GM19468 (cell line): Measurements from ENCODE around the gene CTDP1.

Experiments used
- ATAC-seq: cut with Tn5 transposase; IDR thresholded peaks from one replicate; pipeline ENCODE4 v1.9.1; 2021; ENCODE audit warnings: mild to moderate bottlenecking, moderate library complexity, moderate number of reproducible peaks; ENCODE audit not compliant: unreplicated experiment; ENCODE audit errors: extremely low read depth

Gene CTDP1, protein sequence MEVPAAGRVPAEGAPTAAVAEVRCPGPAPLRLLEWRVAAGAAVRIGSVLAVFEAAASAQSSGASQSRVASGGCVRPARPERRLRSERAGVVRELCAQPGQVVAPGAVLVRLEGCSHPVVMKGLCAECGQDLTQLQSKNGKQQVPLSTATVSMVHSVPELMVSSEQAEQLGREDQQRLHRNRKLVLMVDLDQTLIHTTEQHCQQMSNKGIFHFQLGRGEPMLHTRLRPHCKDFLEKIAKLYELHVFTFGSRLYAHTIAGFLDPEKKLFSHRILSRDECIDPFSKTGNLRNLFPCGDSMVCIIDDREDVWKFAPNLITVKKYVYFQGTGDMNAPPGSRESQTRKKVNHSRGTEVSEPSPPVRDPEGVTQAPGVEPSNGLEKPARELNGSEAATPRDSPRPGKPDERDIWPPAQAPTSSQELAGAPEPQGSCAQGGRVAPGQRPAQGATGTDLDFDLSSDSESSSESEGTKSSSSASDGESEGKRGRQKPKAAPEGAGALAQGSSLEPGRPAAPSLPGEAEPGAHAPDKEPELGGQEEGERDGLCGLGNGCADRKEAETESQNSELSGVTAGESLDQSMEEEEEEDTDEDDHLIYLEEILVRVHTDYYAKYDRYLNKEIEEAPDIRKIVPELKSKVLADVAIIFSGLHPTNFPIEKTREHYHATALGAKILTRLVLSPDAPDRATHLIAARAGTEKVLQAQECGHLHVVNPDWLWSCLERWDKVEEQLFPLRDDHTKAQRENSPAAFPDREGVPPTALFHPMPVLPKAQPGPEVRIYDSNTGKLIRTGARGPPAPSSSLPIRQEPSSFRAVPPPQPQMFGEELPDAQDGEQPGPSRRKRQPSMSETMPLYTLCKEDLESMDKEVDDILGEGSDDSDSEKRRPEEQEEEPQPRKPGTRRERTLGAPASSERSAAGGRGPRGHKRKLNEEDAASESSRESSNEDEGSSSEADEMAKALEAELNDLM

GRCh38 chr18:79679552-79680099, at the start of gene CTDP1:
CTDP1 (plus strand) TSS chr18:79679803; CDS start chr18:79679948, 145 bp downstream.
- peak; percentile 48 for ATAC-seq

DNA sequence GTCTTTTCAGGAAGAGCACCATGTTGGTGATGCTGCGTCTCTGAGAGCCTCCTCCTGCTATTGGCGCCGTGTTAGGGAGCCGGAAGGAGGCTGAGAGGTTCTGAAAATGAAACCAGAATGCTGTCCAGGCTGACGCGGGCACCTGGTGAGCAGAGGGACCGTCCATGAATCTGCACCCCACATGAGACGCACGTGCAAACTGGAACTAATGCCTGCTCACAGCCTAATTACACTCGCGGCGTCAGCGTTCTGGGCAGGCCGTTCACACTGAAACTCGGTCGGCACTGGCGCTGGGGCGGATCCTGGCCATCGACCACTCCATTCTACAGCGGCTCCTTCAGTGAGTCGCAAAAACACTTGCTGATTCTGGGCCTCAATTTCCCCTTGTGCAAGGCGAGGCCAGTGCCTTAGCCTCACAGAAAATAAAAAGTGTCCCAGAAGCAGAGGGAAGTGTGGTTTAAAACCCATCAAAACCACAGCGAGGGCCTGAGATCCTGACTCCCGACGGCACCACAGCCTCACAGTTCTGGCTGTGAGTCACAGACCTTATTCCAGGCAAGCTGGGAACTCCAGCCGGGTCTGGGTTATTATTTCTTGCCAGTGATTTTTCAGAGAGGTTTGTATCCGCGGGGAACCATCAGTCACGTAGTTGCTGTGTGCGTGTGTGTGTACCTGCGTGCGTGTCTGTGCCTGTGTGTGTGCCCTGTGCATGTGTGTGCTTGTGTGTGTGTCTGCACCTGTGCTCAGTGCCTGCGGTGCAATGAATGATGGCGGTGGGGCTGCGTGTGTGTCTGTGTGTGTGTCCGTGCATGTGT, 49.1 kb upstream of the CTDP1 start:
- no peak for ATAC-seq

GRCh38 chr18:79631096-79631507, 48.5 kb upstream of the CTDP1 start:
- ATAC-seq: no peak

DNA sequence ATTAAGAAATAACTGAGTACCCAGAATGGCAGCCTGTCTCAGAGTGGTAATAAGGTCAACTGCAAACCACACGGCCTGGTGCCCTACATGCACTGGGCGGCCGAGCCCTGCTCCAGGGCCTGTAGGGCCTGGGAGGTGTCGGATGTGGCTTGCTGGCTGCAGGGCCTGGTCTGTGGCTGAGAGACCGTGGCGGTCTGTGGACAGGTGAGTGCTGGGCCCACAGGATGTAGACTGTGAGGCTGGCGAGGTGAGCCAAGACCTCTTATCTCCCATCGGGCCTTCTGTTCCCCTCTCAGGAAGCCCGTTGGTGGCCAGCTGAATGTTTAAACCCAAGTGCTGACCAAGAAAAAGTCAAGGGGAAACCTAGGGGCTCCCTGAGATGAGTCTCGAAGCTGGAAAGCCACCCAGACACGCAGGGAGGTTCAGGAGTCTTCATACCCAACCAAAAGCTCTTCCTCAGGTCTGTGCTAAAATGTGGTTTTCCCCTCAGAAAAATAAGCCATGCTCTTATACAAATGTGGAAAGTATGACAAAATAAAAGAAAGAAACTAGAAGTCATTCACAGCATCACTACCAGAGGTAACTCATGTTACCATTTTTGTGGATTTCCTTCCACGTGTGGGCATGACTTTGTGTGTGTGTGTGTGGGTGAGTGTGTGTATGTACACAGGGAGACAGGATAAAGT, 47.7 kb upstream of the CTDP1 start:
- ATAC-seq: no peak

- ATAC-seq: no peak
Observed at GRCh38 chr18:79632765-79633164, 46.8 kb upstream of the CTDP1 start.

DNA sequence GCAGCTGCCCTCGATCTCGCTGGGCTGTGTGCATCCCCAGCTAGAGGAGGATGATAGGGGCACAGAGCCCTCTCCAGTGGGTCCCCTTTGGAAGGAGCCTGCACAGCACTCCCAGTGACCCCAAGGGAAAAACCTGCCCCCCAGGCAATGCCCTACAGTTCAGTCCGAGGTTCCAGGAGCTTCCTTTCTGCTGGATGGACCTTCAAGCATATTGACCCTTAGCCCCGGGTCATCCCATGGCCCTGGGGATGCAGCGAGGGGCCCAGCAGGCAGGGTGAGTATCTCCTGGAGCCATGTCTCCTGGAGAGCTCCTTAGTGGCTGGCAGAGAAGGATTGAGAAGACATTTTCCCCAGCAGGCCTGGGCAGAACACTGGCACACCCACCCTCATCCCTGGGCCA, 45.4 kb upstream of the CTDP1 start:
- no peak for ATAC-seq

- ATAC-seq: no peak
Observed at GRCh38 chr18:79634593-79635426, 44.8 kb upstream of the CTDP1 start.

DNA sequence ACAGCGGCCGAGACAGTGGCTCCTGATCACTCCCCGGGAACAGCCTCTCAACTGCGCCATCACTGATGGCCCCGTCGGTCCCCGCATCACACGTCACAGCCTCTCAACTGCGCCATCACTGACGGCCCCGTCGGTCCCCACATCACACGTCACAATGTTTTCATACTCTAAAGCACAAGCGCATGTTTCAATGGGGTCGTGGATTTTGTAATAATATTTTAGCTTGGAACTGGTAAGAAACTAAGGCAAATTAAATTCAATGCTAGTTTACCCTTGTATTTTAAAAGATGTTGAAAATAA, 44.2 kb upstream of the CTDP1 start:
- ATAC-seq: no peak

DNA sequence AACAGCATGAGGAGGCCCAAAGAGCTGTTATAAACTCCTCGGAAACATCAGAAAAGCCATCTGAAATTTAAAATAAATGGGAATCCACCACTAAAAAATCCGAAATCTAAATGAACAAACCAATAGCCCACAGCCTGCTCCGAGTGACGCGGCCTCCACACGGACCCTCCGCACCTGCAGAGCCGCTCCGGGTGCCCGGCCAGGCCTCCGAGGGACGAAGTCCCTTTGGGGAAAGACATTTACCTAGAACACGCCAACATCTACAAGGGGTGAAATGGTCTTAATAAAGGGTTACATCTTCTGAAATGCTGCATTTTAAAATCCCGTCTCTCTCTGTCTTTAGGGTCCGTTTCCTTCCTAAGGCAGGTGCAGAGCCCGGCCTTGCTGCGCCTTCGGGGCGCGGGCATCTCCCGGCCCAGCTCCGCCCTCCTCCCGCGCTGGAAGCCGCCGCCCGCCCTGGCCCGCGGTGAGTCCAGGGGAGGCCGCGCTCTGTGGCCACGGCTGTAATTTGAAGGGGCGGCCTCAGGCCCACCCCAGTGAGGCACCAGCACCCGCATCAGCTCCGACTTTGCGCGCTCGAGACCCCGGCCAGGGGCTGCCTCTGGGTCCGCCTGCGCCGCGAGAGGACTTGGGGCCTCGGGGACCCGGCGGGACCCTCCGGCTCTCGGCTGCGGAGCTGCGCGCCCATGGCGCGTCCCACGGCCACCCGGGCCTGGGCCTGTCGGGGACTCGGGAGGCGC, 42.3 kb upstream of the CTDP1 start:
- no peak for ATAC-seq

DNA sequence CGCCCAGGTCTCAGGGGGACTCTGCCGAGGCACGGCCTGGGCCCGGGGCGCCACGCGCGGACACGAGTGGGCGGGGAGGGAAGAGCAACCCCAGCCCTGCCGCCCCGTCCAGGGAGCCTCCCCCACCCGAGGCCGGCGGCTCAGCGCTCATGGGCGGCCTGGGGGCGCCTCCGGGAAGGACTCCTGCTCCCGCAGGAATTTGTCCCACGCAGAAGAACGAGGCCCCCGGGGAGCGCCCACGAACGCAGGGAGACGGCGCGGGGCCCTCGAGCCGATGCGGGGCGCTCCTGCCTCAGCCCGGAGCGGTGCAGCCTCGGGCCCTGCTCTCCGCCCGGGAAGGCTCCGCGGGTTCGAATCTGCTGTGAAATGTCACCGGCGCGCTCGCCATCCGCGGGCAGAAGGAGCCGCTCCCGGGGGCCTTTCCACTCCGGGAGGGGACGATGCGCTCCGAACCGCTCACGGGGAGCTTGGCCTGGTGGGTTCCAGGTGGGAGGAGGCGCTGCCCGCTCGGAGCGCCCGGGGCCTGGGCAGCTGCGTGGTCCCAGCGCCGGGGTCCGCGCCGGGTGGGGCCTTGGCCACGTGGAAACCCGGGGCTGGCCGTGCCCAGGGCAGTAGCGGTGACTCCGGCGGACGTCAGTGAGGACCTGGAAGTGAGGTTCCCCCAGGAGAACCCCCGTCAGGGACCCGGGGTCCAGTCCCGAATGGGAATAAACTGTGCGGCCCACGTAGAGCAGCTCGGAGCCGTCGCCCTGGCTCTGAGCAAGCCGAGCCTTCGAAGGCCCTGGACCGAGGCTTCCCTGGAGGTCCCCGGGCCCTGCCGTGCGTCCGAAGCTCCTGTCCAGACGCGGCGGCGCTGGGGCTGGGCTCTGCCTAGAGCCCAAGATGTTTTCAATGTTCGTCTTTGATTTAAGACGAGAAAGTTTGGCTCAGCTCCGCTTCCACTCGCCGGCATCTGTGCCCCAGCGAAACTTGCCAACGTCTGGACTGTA, 41.4 kb upstream of the CTDP1 start:
- no peak for ATAC-seq

- ATAC-seq: no peak
Observed at GRCh38 chr18:79639072-79639829, 40.4 kb upstream of the CTDP1 start.

DNA sequence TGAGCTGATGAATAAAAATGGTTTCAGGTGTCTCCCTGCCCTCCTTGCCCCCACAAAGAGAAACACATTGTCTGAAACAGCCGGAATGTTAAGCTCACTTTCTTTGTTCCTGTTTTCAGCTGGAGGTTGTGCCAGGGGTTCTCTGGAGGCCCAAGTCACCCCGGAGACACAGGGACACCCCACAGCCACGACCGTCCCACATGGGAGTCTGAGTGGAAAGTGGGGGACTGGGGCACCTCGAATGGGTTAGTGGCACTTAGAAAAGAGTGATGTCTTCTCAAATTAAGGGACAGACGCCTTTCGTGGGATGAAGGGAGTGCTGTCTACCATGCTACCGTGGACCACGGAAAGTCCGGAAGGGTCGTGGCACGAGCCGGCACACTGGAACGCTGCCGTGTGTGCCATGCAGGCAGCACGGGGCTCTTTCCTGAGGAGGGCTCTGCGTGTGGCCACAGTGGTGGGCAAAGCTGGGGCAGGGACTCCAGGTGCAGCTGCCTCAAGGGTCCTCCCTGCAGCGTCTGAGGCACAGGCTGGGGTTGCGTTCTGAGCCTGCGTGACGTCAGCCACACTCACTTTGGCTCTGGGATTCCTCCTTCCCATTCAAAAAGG, 39.4 kb upstream of the CTDP1 start:
- ATAC-seq: no peak

DNA sequence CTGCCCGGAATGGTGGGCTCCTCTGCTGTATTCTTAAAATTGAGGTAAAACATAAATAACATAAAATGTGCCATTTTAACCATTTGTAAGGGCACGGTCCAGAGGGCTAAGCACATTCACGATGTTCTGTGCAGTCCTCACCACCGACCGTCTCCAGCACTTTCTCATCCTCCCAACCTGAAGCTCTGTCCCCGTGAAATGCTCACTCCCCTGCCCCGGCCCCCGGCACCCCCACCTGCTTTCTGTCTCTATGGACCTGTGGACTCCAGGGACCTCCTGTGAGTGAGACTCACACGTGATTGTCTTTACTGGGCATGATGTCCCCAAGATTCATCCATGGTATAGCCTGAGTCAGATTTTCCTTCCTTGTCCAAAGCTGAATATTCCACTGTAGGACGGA, 38.7 kb upstream of the CTDP1 start:
- no peak for ATAC-seq

GRCh38 chr18:79641722-79642497, 37.7 kb upstream of the CTDP1 start:
- ATAC-seq: no peak

DNA sequence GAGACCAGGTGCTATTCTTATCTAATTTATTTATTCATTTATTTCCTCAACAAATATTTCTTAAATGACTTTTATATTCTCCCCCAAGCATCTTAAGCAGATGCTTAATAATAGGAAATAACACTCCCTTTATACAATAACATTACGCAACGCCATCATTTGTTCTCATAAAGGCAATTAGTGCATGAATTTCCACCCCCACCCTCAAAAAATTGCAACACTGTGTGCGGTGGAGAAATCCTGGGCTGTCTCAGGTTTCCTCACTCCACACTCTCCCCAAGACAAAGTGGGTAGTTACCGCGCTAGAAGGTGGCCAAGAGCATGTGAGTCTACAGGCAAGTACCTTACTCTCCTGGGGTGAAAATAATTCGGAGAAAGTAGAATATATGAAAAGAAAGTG, 37.0 kb upstream of the CTDP1 start:
- no peak for ATAC-seq
